Hepatocyte (in vitro differentiated cells): Measurements from ENCODE around the gene CNTNAP1. TPM values are rescaled to one million over a fixed set of nuclear protein-coding genes. Genes with fewer than 3 reads are reported as not detected.

ENCODE experiments used
- DNase-seq: peaks from one replicate; pipeline ENCODE4 v3.0.0-alpha.2; 2016; ENCODE audit warnings: low spot score
- H2AFZ ChIP-seq: fragments of 200-600 bp; sonication (generic); 2 replicates; pipeline ENCODE4 v1.6.0; 2016; ENCODE audit warnings: antibody characterized with exemption, mild to moderate bottlenecking
- H3K27ac ChIP-seq: fragments of 200-600 bp; sonication (generic); 2 replicates; pipeline ENCODE4 v1.5.1; 2016; ENCODE audit warnings: mild to moderate bottlenecking
- H3K27me3 ChIP-seq: fragments of 200-600 bp; sonication (generic); 2 replicates; pipeline ENCODE4 v1.6.1; 2016
- H3K36me3 ChIP-seq: fragments of 200-600 bp; sonication (generic); replicated peaks from 2 replicates; pipeline ENCODE4 v1.5.1; 2016; ENCODE audit warnings: low read depth; ENCODE audit not compliant: insufficient read depth
- H3K4me1 ChIP-seq: fragments of 200-600 bp; sonication (generic); 2 replicates; pipeline ENCODE4 v1.5.1; 2016; ENCODE audit warnings: mild to moderate bottlenecking, moderate library complexity; ENCODE audit not compliant: insufficient read depth
- H3K4me2 ChIP-seq: fragments of 200-600 bp; sonication (generic); 2 replicates; pipeline ENCODE4 v1.6.0; 2016
- H3K4me3 ChIP-seq: fragments of 200-600 bp; sonication (generic); 2 replicates; pipeline ENCODE4 v1.5.1; 2016; ENCODE audit warnings: mild to moderate bottlenecking
- H3K79me2 ChIP-seq: fragments of 200-600 bp; sonication (generic); 2 replicates; pipeline ENCODE4 v1.6.0; 2017; ENCODE audit warnings: mild to moderate bottlenecking
- H3K9me2 ChIP-seq: fragments of 200-600 bp; sonication (generic); replicated peaks from 2 replicates; pipeline ENCODE4 v1.6.0; 2017; ENCODE audit warnings: mild to moderate bottlenecking; ENCODE audit not compliant: insufficient read depth
- H3K9me3 ChIP-seq: fragments of 200-600 bp; sonication (generic); 2 replicates; pipeline ENCODE4 v1.5.1; 2016; ENCODE audit warnings: low read depth, mild to moderate bottlenecking
- H4K20me1 ChIP-seq: fragments of 200-600 bp; sonication (generic); 2 replicates; pipeline ENCODE4 v1.6.0; 2016; ENCODE audit warnings: mild to moderate bottlenecking; ENCODE audit not compliant: insufficient read depth, poor library complexity, severe bottlenecking
- EZH2 ChIP-seq: fragments of 200-600 bp; sonication (generic); IDR thresholded peaks from 2 replicates; pipeline ENCODE4 v1.6.1; 2016; ENCODE audit warnings: antibody characterized with exemption, mild to moderate bottlenecking, borderline replicate concordance
- EZH2phosphoT487 ChIP-seq: fragments of 200-600 bp; sonication (generic); IDR thresholded peaks from one replicate; pipeline ENCODE4 v1.6.1; 2018; ENCODE audit warnings: antibody characterized with exemption, mild to moderate bottlenecking, low read depth, moderate library complexity; ENCODE audit not compliant: unreplicated experiment, severe bottlenecking
- WGBS: methylation state at CpG from one replicate; pipeline ENCODE4 v1.1.6; 2016; ENCODE audit warnings: low lambda C conversion rate; ENCODE audit errors: missing lambda C conversion rate; 5-methylcytosine and 5-hydroxymethylcytosine counted together
- polyA plus RNA-seq: library from polyadenylated mRNA; unstranded; fragments of >200 nt; fragmentation: Nextera tagmentation; extraction: Ambion mirVana; gene quantifications from 2 replicates; pipeline ENCODE4 v1.2.1, GENCODE V29; 2016
- total RNA-seq: library from RNA; depleted of rRNA; stranded (reverse); fragments of >200 nt; gene quantifications from 2 replicates; pipeline ENCODE4 v1.2.3, GENCODE V29; 2014
- TF ChIP-seq, protein P1 (sequence below): fragments of 200-600 bp; sonication (generic); IDR thresholded peaks from 2 replicates; pipeline ENCODE4 v1.5.1; 2016; ENCODE audit warnings: antibody characterized with exemption, mild to moderate bottlenecking; ENCODE audit not compliant: poor library complexity

CNTNAP1 gene
- total and polyA plus RNA-seq, 2 experiments from 2014 or later = 2.6 to 4.4 TPM

- no peak overlapping the region for H3K4me2 ChIP-seq
- no peaks in the 10 kb centered on the region for H4K20me1 ChIP-seq
- no peaks in the 10 kb centered on the region for H3K79me2 ChIP-seq
- peak overlapping the region; percentile 80 for H3K27ac ChIP-seq
- WGBS = 69% methylated on average over 7 of the region's 7 CpGs
- no peaks in the 10 kb centered on the region for H3K9me2 ChIP-seq
- no peaks in the 10 kb centered on the region for H3K9me3 ChIP-seq
- TF ChIP-seq, protein P1, sequence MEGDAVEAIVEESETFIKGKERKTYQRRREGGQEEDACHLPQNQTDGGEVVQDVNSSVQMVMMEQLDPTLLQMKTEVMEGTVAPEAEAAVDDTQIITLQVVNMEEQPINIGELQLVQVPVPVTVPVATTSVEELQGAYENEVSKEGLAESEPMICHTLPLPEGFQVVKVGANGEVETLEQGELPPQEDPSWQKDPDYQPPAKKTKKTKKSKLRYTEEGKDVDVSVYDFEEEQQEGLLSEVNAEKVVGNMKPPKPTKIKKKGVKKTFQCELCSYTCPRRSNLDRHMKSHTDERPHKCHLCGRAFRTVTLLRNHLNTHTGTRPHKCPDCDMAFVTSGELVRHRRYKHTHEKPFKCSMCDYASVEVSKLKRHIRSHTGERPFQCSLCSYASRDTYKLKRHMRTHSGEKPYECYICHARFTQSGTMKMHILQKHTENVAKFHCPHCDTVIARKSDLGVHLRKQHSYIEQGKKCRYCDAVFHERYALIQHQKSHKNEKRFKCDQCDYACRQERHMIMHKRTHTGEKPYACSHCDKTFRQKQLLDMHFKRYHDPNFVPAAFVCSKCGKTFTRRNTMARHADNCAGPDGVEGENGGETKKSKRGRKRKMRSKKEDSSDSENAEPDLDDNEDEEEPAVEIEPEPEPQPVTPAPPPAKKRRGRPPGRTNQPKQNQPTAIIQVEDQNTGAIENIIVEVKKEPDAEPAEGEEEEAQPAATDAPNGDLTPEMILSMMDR = no peak
- TF ChIP-seq EZH2 (no peak), EZH2phosphoT487 (no peak)
- H2AFZ ChIP-seq = no peak overlapping the region
- H3K36me3 ChIP-seq = no peaks in the 10 kb centered on the region
- H3K27me3 ChIP-seq = no peaks in the 10 kb centered on the region
- H3K4me1 ChIP-seq = peaks cover 16% of the 10 kb centered on the region
- peak; percentile 64 for DNase-seq
- H3K4me3 ChIP-seq = no peak overlapping the region
Observed at GRCh38 chr17:42667088-42667951, 15.0 kb upstream of the CNTNAP1 start.

DNA sequence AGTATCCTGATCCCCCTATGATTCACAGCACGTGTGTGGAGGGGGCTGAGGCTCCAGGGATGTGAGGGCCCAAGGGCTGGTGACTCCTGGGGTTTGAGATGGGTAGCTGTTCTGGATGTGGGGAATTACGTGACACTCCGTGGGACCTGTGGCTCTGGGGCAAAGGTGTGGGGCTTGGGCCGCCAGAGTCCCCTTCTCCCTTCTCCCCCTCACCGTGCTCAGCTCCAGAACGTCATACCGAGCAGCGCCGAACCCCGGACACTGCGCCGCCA is 12.7 kb upstream of the CNTNAP1 start:
- Histone ChIP-seq H3K79me2 (peaks cover 10% of the 10 kb centered on the region), H3K9me2 (no peaks in the 10 kb centered on the region), H3K4me2 (no peak overlapping the region), H2AFZ (no peak overlapping the region), H3K4me1 (peaks cover 27% of the 10 kb centered on the region), H3K36me3 (no peaks in the 10 kb centered on the region), H4K20me1 (peaks cover 8% of the 10 kb centered on the region), H3K9me3 (no peaks in the 10 kb centered on the region), H3K4me3 (no peak overlapping the region), H3K27ac (no peak overlapping the region), H3K27me3 (no peaks in the 10 kb centered on the region)
- no peak for DNase-seq
- WGBS = 72% methylated on average over 6 of the region's 12 CpGs
- TF ChIP-seq EZH2phosphoT487 = no peak
- TF ChIP-seq, protein P1 = no peak
- no peak for TF ChIP-seq EZH2

- Histone ChIP-seq H3K4me1 (peaks cover 33% of the 10 kb centered on the region), H3K9me2 (no peaks in the 10 kb centered on the region), H2AFZ (no peak overlapping the region), H3K4me3 (no peak overlapping the region), H3K9me3 (no peaks in the 10 kb centered on the region), H3K79me2 (peaks cover 15% of the 10 kb centered on the region), H3K36me3 (no peaks in the 10 kb centered on the region), H4K20me1 (peaks cover 13% of the 10 kb centered on the region), H3K4me2 (no peak overlapping the region), H3K27me3 (no peaks in the 10 kb centered on the region), H3K27ac (no peak overlapping the region)
- 35% methylated on average over 36 of the region's 87 CpGs for WGBS
- no peak for DNase-seq
- TF ChIP-seq EZH2 (no peak), EZH2phosphoT487 (no peak)
- TF ChIP-seq, protein P1 = no peak
Observed at GRCh38 chr17:42669977-42670788, 12.1 kb upstream of the CNTNAP1 start.
